Measurements from ENCODE around the gene GPX6.

The GPX6 gene

DNA sequence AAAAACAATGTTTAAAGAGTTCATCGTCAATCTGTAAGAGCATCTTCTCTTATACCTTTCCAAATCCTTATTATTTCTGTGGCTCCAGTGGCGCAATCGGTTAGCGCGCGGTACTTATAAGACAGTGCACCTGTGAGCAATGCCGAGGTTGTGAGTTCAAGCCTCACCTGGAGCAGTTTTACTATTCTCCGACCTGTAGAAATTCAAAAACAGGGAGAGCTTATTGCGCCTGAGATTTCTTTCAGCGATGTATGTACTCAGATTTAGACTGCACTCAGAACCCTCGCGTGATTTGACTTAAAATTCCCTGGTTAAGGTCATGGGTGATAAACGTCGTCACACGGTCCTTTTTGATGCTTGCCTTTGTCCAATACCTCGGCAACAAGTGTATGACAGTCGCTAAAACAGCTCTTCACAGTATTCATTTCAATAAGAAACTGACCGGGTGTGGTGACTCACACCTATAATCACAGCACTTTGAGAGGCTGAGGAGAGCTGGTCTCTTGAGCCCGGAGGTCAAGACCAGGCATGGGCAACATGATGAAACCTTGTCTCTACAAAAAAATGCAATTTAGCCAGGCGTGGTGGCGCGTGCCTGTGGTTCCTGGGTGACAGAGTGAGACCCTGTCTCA lies 22.0 kb upstream of the GPX6 start:
- H3K4me2 ChIP-seq (ENCODE audit: low read length): no peak overlapping the region
- H3K27ac ChIP-seq (ENCODE audit: low read depth, low read length, poor library complexity, severe bottlenecking): no peak overlapping the region
- no peak overlapping the region for H3K4me3 ChIP-seq (ENCODE audit: low read depth, low read length, poor library complexity, severe bottlenecking)
- no peaks in the 10 kb centered on the region for H3K36me3 ChIP-seq (ENCODE audit: insufficient read depth, low read length)
- no peaks in the 10 kb centered on the region for H3K27me3 ChIP-seq (ENCODE audit: insufficient read depth, low read length)
- H3F3A ChIP-seq (ENCODE audit: insufficient read depth, low read length): no peaks in the 10 kb centered on the region
- H3K9ac ChIP-seq (ENCODE audit: low read length): no peak overlapping the region
- H3K9me2 ChIP-seq (ENCODE audit: low read depth, low read length): no peaks in the 10 kb centered on the region
- H2AFZ ChIP-seq (ENCODE audit: low read length): no peak overlapping the region
- TF ChIP-seq, protein P1, sequence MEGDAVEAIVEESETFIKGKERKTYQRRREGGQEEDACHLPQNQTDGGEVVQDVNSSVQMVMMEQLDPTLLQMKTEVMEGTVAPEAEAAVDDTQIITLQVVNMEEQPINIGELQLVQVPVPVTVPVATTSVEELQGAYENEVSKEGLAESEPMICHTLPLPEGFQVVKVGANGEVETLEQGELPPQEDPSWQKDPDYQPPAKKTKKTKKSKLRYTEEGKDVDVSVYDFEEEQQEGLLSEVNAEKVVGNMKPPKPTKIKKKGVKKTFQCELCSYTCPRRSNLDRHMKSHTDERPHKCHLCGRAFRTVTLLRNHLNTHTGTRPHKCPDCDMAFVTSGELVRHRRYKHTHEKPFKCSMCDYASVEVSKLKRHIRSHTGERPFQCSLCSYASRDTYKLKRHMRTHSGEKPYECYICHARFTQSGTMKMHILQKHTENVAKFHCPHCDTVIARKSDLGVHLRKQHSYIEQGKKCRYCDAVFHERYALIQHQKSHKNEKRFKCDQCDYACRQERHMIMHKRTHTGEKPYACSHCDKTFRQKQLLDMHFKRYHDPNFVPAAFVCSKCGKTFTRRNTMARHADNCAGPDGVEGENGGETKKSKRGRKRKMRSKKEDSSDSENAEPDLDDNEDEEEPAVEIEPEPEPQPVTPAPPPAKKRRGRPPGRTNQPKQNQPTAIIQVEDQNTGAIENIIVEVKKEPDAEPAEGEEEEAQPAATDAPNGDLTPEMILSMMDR (IDR thresholded peaks at IDR 0.05; ENCODE audit: low read length): no peak
- TF ChIP-seq EZH2 (IDR thresholded peaks at IDR 0.05; ENCODE audit: borderline replicate concordance, low read length): no peak
- H4K20me1 ChIP-seq (ENCODE audit: insufficient read depth, low read length): no peaks in the 10 kb centered on the region
- no peaks in the 10 kb centered on the region for H3K79me2 ChIP-seq (ENCODE audit: insufficient read depth, low read length)
- H3K4me1 ChIP-seq (ENCODE audit: insufficient read depth, low read length, severe bottlenecking): no peaks in the 10 kb centered on the region
- no peaks in the 10 kb centered on the region; the same call in 1 of the 2 replicates for H3K9me3 ChIP-seq (ENCODE audit: low read length)

DNA sequence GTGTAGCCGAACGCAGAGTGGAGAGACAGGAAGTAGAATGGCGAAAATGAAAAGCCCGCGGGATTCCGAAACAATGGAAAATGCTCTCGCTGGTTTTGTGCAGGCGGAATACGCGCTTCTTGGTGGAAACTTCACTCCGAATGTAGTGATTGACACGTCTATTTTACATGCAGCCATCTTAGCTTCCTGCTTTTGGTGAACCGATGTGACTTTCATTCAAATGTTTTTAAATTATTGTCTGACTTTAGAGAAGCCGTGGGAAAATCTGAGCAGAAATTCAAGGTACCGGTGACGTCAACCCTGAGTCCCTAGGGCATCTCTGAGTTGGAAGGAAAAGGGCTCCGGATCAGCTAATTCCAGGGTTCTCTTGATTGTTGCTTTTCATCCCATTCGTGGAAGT lies 21.5 kb upstream of the GPX6 start:
- H3K36me3 ChIP-seq (ENCODE audit: insufficient read depth, low read length): no peaks in the 10 kb centered on the region
- no peak overlapping the region for H3K9ac ChIP-seq (ENCODE audit: low read length)
- H3F3A ChIP-seq (ENCODE audit: insufficient read depth, low read length): no peaks in the 10 kb centered on the region
- no peaks in the 10 kb centered on the region for H4K20me1 ChIP-seq (ENCODE audit: insufficient read depth, low read length)
- no peaks in the 10 kb centered on the region for H3K9me2 ChIP-seq (ENCODE audit: low read depth, low read length)
- no peak overlapping the region for H2AFZ ChIP-seq (ENCODE audit: low read length)
- H3K4me3 ChIP-seq (ENCODE audit: low read depth, low read length, poor library complexity, severe bottlenecking): no peak overlapping the region
- no peak overlapping the region for H3K27ac ChIP-seq (ENCODE audit: low read depth, low read length, poor library complexity, severe bottlenecking)
- H3K79me2 ChIP-seq (ENCODE audit: insufficient read depth, low read length): no peaks in the 10 kb centered on the region
- no peaks in the 10 kb centered on the region; the same call in 1 of the 2 replicates for H3K9me3 ChIP-seq (ENCODE audit: low read length)
- no peaks in the 10 kb centered on the region for H3K4me1 ChIP-seq (ENCODE audit: insufficient read depth, low read length, severe bottlenecking)
- no peaks in the 10 kb centered on the region for H3K27me3 ChIP-seq (ENCODE audit: insufficient read depth, low read length)
- H3K4me2 ChIP-seq (ENCODE audit: low read length): no peak overlapping the region
- no peak for TF ChIP-seq EZH2 (IDR thresholded peaks at IDR 0.05; ENCODE audit: borderline replicate concordance, low read length)
- TF ChIP-seq, protein P1 (IDR thresholded peaks at IDR 0.05; ENCODE audit: low read length): no peak

GRCh38 chr6:28534875-28535274 lies 19.3 kb upstream of the GPX6 start:
- no peak overlapping the region for H3K9ac ChIP-seq (ENCODE audit: low read length)
- H3K4me3 ChIP-seq (ENCODE audit: low read depth, low read length, poor library complexity, severe bottlenecking): no peak overlapping the region
- no peak overlapping the region for H3K4me2 ChIP-seq (ENCODE audit: low read length)
- no peaks in the 10 kb centered on the region for H3K27me3 ChIP-seq (ENCODE audit: insufficient read depth, low read length)
- no peaks in the 10 kb centered on the region for H3K4me1 ChIP-seq (ENCODE audit: insufficient read depth, low read length, severe bottlenecking)
- H2AFZ ChIP-seq (ENCODE audit: low read length): no peak overlapping the region
- H4K20me1 ChIP-seq (ENCODE audit: insufficient read depth, low read length): no peaks in the 10 kb centered on the region
- no peak overlapping the region for H3K27ac ChIP-seq (ENCODE audit: low read depth, low read length, poor library complexity, severe bottlenecking)
- no peaks in the 10 kb centered on the region for H3K36me3 ChIP-seq (ENCODE audit: insufficient read depth, low read length)
- no peaks in the 10 kb centered on the region for H3F3A ChIP-seq (ENCODE audit: insufficient read depth, low read length)
- TF ChIP-seq, protein P1 (IDR thresholded peaks at IDR 0.05; ENCODE audit: low read length): no peak
- no peak for TF ChIP-seq EZH2 (IDR thresholded peaks at IDR 0.05; ENCODE audit: borderline replicate concordance, low read length)
- no peaks in the 10 kb centered on the region for H3K9me2 ChIP-seq (ENCODE audit: low read depth, low read length)
- no peaks in the 10 kb centered on the region for H3K9me3 ChIP-seq (ENCODE audit: low read length)
- H3K79me2 ChIP-seq (ENCODE audit: insufficient read depth, low read length): no peaks in the 10 kb centered on the region
